ENCODE data around the gene CNTNAP2.

DNA sequence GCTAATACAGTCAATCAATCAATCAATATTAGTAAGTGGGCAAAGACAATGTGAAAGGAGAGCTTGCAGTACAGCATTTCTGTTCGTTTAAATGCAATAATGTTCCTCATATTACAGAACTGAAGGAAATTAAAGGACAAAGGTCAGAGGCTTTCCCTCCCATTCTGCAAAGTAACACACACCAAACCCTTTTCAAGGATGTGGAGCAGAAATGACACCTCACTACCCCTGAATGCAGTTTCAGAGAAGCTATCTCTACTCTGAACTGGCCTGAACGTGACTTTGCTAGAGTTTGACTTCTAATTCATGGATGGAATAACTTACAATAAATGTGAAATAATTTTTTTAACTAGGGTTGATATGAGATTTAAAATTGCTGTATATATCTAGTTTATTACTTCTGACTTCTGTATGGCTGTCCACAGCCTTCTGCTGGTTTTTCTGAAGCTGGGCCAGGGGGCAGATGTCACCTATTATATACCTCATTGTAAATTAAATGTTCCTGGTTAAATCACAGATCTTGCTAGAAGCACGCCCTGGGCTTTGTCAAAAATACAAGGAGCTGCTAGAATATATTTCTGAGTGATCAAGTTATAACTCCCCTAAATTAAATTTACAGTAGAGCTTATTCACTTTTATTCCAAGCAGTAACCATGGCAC is 2317.1 kb downstream of the CNTNAP2 start:
- TF ChIP-seq, protein P1, sequence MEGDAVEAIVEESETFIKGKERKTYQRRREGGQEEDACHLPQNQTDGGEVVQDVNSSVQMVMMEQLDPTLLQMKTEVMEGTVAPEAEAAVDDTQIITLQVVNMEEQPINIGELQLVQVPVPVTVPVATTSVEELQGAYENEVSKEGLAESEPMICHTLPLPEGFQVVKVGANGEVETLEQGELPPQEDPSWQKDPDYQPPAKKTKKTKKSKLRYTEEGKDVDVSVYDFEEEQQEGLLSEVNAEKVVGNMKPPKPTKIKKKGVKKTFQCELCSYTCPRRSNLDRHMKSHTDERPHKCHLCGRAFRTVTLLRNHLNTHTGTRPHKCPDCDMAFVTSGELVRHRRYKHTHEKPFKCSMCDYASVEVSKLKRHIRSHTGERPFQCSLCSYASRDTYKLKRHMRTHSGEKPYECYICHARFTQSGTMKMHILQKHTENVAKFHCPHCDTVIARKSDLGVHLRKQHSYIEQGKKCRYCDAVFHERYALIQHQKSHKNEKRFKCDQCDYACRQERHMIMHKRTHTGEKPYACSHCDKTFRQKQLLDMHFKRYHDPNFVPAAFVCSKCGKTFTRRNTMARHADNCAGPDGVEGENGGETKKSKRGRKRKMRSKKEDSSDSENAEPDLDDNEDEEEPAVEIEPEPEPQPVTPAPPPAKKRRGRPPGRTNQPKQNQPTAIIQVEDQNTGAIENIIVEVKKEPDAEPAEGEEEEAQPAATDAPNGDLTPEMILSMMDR (IDR thresholded peaks at IDR 0.05) = no peak
- TF ChIP-seq POLR2A (IDR thresholded peaks at IDR 0.05) = no peak

All from testis (tissue), 2 donors.